Measurements from ENCODE around the gene S1PR4.
"Not testable (repeated sequence)": the region's sequence is repeated elsewhere in the genome, so short reads cannot be mapped to it uniquely, and the experiment has no call there.

S1PR4 gene

GRCh38 chr19:3193256-3194105, 14.9 kb downstream of the S1PR4 start:
- H3K4me3 ChIP-seq (ENCODE audit: low read length), result no peak overlapping the region
- no peak overlapping the region for H3K27ac ChIP-seq (ENCODE audit: low read length)

DNA sequence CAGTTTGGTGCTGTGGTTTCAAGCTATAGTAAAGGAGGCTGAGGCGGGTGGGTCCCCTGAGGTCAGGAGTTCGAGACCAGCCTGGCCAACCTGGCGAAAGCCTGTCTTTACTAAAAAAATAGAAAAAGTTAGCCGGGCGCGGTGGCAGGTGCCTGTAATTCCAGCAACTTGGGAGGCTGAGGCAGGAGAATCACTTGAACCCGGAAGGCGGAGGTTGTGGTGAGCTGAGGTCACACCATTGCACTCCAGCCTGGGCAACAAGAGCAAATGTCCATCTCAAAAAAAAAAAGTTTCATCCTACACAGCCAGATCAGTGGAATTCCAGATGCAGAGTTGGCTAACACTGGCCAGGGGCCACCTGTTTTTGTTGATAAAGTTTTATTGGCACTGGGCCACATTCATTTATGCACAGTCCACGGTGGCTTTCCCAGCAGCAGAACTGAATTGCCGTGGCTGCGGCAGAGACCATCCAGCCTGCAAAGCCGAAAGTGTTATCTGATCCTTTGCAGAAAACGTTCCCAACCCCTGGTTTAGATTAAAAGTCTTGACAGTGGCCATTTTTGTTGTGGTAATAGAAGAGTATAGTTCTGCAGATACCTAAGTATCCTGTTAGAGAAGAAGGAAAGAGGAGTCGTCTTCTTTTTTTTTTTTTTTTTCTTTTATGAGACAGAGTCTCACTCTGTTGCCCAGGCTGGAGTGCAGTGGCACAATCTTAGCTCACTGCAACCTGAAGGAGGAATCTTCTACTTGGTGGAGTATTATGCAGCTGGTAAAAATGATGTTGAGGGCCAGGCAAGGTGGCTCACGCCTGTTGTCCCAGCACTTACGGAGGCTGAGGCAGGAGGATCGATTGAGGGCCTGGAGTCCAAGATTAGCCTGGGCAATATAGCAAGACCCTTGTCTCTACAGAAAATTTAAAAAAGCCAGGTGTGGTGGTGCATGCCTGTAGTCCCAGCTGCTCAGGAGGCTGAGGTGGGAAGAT, 15.8 kb downstream of the S1PR4 start:
- Histone ChIP-seq H3K9ac (ENCODE audit: low read depth, low read length) (no peak overlapping the region), H3K4me1 (ENCODE audit: insufficient read depth, low read length) (no peaks in the 10 kb centered on the region), H3K36me3 (ENCODE audit: insufficient read depth, low read depth, low read length) (peaks cover 19% of the 10 kb centered on the region), H3K27me3 (ENCODE audit: insufficient read depth, low read length) (no peaks in the 10 kb centered on the region), H3K27ac (ENCODE audit: low read length) (no peak overlapping the region), H3K9me3 (ENCODE audit: insufficient read depth, low read depth, low read length) (no peaks in the 10 kb centered on the region), H3K4me3 (ENCODE audit: low read length) (no peak overlapping the region)

More at GRCh38 chr19:3193256-3194105, 14.9 kb downstream of the S1PR4 start:
- no peaks in the 10 kb centered on the region for H3K27me3 ChIP-seq (ENCODE audit: insufficient read depth, low read length)
- H3K9ac ChIP-seq (ENCODE audit: low read depth, low read length), result no peak overlapping the region
- H3K9me3 ChIP-seq (ENCODE audit: insufficient read depth, low read depth, low read length), result no peaks in the 10 kb centered on the region
- H3K4me1 ChIP-seq (ENCODE audit: insufficient read depth, low read length), result no peaks in the 10 kb centered on the region
- H3K36me3 ChIP-seq (ENCODE audit: insufficient read depth, low read depth, low read length), result peaks cover 24% of the 10 kb centered on the region

GRCh38 chr19:3196064-3196932, 17.7 kb downstream of the S1PR4 start:
- H3K9ac ChIP-seq (ENCODE audit: low read depth, low read length), result no peak overlapping the region
- H3K9me3 ChIP-seq (ENCODE audit: insufficient read depth, low read depth, low read length), result no peaks in the 10 kb centered on the region
- H3K27me3 ChIP-seq (ENCODE audit: insufficient read depth, low read length), result no peaks in the 10 kb centered on the region
- no peak overlapping the region for H3K27ac ChIP-seq (ENCODE audit: low read length)
- no peaks in the 10 kb centered on the region for H3K4me1 ChIP-seq (ENCODE audit: insufficient read depth, low read length)
- no peak overlapping the region for H3K4me3 ChIP-seq (ENCODE audit: low read length)
- peaks cover 24% of the 10 kb centered on the region for H3K36me3 ChIP-seq (ENCODE audit: insufficient read depth, low read depth, low read length)

DNA sequence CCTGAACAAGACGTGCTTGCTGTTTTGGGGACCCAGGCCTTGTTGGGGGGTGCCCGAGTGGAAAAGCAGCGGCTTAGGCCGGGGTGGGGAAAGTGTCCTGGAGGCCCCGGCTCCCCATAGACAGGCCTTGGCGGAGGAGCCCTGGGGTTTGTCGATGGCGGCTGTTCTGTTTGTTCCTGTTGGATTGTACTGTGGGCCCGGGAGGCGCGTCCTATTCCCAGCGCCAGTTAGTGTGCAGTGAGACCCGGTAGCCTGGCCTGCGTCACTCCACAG, 18.3 kb downstream of the S1PR4 start:
- H3K27me3 ChIP-seq (ENCODE audit: insufficient read depth, low read length), result no peaks in the 10 kb centered on the region
- H3K36me3 ChIP-seq (ENCODE audit: insufficient read depth, low read depth, low read length), result peaks cover 24% of the 10 kb centered on the region
- H3K27ac ChIP-seq (ENCODE audit: low read length), result no peak overlapping the region
- H3K9ac ChIP-seq (ENCODE audit: low read depth, low read length), result no peak overlapping the region
- H3K9me3 ChIP-seq (ENCODE audit: insufficient read depth, low read depth, low read length), result no peaks in the 10 kb centered on the region
- H3K4me1 ChIP-seq (ENCODE audit: insufficient read depth, low read length), result no peaks in the 10 kb centered on the region
- no peak overlapping the region for H3K4me3 ChIP-seq (ENCODE audit: low read length)

DNA sequence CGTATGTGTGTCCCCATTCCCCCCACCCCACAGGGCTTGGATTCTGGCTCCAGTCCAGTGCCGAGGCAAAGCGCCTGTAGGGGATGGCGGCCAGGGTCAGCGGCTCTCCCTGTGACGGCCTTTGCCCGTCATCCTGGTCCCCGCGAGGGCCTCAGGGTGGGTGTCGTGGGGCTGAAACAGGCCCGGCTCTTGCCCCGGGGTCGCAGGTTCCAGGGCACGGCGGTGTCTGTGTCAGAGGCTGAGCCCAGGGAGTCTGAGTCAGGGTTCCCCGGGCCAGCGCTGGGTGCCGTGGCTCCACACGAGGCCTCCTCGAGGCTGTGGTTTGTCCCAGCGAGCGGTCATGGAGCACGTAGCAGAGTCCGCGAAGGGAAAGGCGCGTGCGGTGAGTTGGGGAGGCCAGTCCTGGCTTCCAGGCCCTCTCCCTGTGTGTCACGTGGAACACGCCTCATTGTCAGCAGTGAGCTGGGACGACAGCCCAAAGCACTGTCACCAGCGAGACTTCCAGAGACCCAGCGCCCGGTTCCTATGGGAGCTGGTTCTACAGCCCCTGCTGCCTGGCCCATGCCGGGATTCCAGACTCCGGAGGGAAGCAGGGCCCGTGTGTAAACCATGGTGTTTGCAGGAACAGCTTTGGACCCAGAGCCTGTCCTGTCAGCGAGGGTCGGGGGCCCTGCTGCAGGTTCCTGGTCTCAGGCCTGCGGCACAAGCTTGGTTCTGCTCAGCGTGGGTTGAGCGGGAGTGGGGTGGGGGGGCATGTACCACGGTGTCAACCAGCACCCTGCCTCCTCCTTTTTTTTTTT, 20.5 kb downstream of the S1PR4 start:
- Histone ChIP-seq H3K9ac (ENCODE audit: low read depth, low read length) (no peak overlapping the region), H3K4me1 (ENCODE audit: insufficient read depth, low read length) (no peaks in the 10 kb centered on the region), H3K36me3 (ENCODE audit: insufficient read depth, low read depth, low read length) (peaks cover 24% of the 10 kb centered on the region), H3K9me3 (ENCODE audit: insufficient read depth, low read depth, low read length) (no peaks in the 10 kb centered on the region), H3K4me3 (ENCODE audit: low read length) (no peak overlapping the region), H3K27me3 (ENCODE audit: insufficient read depth, low read length) (no peaks in the 10 kb centered on the region), H3K27ac (ENCODE audit: low read length) (no peak overlapping the region)

- Histone ChIP-seq H3K27me3 (ENCODE audit: insufficient read depth, low read length) (no peaks in the 10 kb centered on the region), H3K4me1 (ENCODE audit: insufficient read depth, low read length) (no peaks in the 10 kb centered on the region), H3K27ac (ENCODE audit: low read length) (no peak overlapping the region), H3K36me3 (ENCODE audit: insufficient read depth, low read depth, low read length) (peaks cover 14% of the 10 kb centered on the region), H3K9me3 (ENCODE audit: insufficient read depth, low read depth, low read length) (no peaks in the 10 kb centered on the region), H3K4me3 (ENCODE audit: low read length) (no peak overlapping the region), H3K9ac (ENCODE audit: low read depth, low read length) (no peak overlapping the region)
These were observed 22.6 kb downstream of the S1PR4 start for GRCh38 chr19:3201072-3201700.

DNA sequence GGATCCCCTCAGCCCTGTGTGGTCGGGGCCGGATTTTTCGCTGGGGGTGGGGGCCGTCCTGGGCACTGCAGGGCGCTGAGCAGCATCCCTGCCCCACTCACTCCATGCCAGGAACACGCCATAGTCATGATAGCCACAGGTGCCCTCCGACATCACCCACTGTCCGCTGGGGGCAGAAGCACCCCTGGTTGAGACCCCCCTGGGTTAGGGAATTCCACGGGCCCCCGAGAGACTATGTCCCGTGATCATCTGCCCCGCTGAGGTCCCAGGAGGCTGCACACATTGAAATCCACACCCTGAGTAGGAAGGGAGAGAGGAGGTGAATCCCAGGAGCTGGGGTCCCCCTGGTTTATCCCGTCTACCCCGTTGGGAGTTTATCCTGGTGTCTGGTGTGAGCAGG, 23.3 kb downstream of the S1PR4 start:
- no peaks in the 10 kb centered on the region for H3K27me3 ChIP-seq (ENCODE audit: insufficient read depth, low read length)
- H3K4me1 ChIP-seq (ENCODE audit: insufficient read depth, low read length), result no peaks in the 10 kb centered on the region
- no peak overlapping the region for H3K27ac ChIP-seq (ENCODE audit: low read length)
- H3K36me3 ChIP-seq (ENCODE audit: insufficient read depth, low read depth, low read length), result peaks cover 21% of the 10 kb centered on the region
- no peaks in the 10 kb centered on the region for H3K9me3 ChIP-seq (ENCODE audit: insufficient read depth, low read depth, low read length)
- H3K4me3 ChIP-seq (ENCODE audit: low read length), result no peak overlapping the region
- H3K9ac ChIP-seq (ENCODE audit: low read depth, low read length), result no peak overlapping the region

DNA sequence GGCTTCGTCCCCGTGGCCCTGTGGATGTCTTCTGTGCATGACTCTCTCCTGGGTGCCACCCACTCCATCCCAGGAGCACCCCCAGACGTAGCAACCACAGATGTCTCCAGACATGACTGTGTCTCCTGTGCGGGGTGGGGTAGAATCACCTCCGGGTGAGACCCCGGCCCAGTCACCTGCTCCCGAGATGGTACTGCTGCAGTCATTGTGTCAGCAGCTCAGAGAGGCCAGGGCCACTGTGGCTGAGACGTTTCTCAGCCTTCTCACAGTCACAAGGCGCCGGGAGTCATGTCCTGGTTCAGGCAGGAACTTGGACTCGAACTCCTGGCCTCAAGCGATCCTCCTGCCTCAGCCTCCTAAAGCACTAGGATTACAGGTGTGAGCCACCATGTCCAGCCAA, 23.8 kb downstream of the S1PR4 start:
- Histone ChIP-seq H3K9ac (ENCODE audit: low read depth, low read length) (no peak overlapping the region), H3K36me3 (ENCODE audit: insufficient read depth, low read depth, low read length) (peaks cover 25% of the 10 kb centered on the region), H3K9me3 (ENCODE audit: insufficient read depth, low read depth, low read length) (no peaks in the 10 kb centered on the region), H3K4me3 (ENCODE audit: low read length) (no peak overlapping the region), H3K27me3 (ENCODE audit: insufficient read depth, low read length) (no peaks in the 10 kb centered on the region), H3K4me1 (ENCODE audit: insufficient read depth, low read length) (no peaks in the 10 kb centered on the region), H3K27ac (ENCODE audit: low read length) (no peak overlapping the region)

GRCh38 chr19:3202895-3203294, 24.3 kb downstream of the S1PR4 start:
- H3K36me3 ChIP-seq (ENCODE audit: insufficient read depth, low read depth, low read length), result peaks cover 29% of the 10 kb centered on the region
- not testable (repeated sequence) for H3K27me3 ChIP-seq (ENCODE audit: insufficient read depth, low read length); H3K4me1 ChIP-seq (ENCODE audit: insufficient read depth, low read length); H3K9ac ChIP-seq (ENCODE audit: low read depth, low read length); H3K27ac ChIP-seq (ENCODE audit: low read length); H3K4me3 ChIP-seq (ENCODE audit: low read length); H3K9me3 ChIP-seq (ENCODE audit: insufficient read depth, low read depth, low read length)

DNA sequence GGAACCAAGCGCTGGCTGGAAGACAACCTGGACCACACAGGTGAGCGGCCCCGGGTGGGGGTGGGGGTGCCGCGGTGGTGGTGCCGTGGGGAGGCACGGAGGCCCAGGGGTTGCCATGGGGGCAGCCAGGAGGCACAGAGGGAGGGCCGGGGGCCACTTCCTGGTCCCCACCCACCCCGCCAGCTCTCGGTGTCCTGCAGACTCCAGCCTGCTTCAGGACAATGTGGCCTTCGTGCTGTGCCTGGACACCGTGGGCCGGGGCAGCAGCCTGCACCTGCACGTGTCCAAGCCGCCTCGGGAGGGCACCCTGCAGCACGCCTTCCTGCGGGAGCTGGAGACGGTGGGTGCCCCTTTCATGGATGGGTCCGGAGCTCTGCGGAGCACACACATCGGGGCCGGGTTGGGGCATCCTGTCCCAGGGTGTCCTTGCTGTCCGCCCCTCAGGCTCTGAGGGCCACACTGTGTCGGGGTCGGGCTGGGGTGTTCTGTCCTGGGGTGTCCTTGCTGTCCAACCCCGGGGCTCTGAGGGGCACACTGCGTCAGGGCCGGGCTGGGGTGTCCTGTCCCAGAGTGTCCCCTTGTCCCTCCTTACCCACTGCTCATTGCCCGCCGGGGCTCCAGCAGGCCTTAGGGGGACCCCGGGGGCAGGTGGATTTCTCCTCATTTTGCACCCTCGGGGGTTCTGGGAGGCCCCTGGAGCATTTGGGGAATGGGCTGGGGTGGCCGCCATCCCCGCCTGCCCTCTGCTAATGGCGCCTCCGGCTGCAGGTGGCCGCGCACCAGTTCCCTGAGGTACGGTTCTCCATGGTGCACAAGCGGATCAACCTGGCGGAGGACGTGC, 25.5 kb downstream of the S1PR4 start:
- Histone ChIP-seq H3K4me1 (ENCODE audit: insufficient read depth, low read length) (no peaks in the 10 kb centered on the region), H3K9me3 (ENCODE audit: insufficient read depth, low read depth, low read length) (no peaks in the 10 kb centered on the region), H3K27me3 (ENCODE audit: insufficient read depth, low read length) (no peaks in the 10 kb centered on the region), H3K27ac (ENCODE audit: low read length) (no peak overlapping the region), H3K36me3 (ENCODE audit: insufficient read depth, low read depth, low read length) (peaks cover 25% of the 10 kb centered on the region), H3K4me3 (ENCODE audit: low read length) (no peak overlapping the region), H3K9ac (ENCODE audit: low read depth, low read length) (no peak overlapping the region)
